NCI-H510A treated with DMSO at 0.1 percent for 48 hours (cell line): ENCODE data around the gene CYP1B1.
"Not testable (repeated sequence)": the region's sequence is repeated elsewhere in the genome, so short reads cannot be mapped to it uniquely, and the experiment has no call there.

ENCODE experiments used
- DNase-seq: peaks from one replicate; lab custom pipeline; 2025; lab: John Stamatoyannopoulos, UW

The CYP1B1 gene

GRCh38 chr2:38032946-38033345 is 43.0 kb downstream of the CYP1B1 start:
- DNase-seq, result no peak

- DNase-seq, result no peak
Observed at GRCh38 chr2:38030635-38031355, 45.2 kb downstream of the CYP1B1 start.

- DNase-seq, result no peak
Observed at GRCh38 chr2:38029512-38029911, 46.4 kb downstream of the CYP1B1 start.

- no peak for DNase-seq
Observed at GRCh38 chr2:38028829-38029228, 47.1 kb downstream of the CYP1B1 start.

GRCh38 chr2:38026846-38027245 is 49.1 kb downstream of the CYP1B1 start:
- DNase-seq, result no peak

GRCh38 chr2:38021589-38021988 is 54.4 kb downstream of the CYP1B1 start:
- DNase-seq, result no peak

- DNase-seq, result not testable (repeated sequence)
Observed at GRCh38 chr2:38020359-38021069, 55.4 kb downstream of the CYP1B1 start.

GRCh38 chr2:38017836-38018235 is 58.1 kb downstream of the CYP1B1 start:
- DNase-seq, result no peak
